Natural killer cell (primary cell): ENCODE data around the gene COL1A2. TPM values are rescaled to one million over a fixed set of nuclear protein-coding genes. Genes with fewer than 3 reads are reported as not detected.

Source experiments
- ATAC-seq, 3 donors: fragments of 150-1000 bp in 2 of 3; fragments of 200-7000 bp in 1 of 3; cut with Tn5 transposase; 1 replicate in 1 of 3; 2 replicates in 2 of 3; pipeline ENCODE4 v1.10.0; 2021; ENCODE audit warnings: mild to moderate bottlenecking in 2 of 3, moderate library complexity in 2 of 3
- DNase-seq, 2 donors: peaks; one replicate each; pipeline versions ENCODE4 v3.0.0 to v3.0.0-alpha.2; 2013 to 2021; ENCODE audit warnings: mixed read lengths in 1 of 2
- H3K27ac ChIP-seq: one replicate; pipeline ENCODE4 v1.5.1; 2013; ENCODE audit warnings: mild to moderate bottlenecking, low read length
- H3K27me3 ChIP-seq: one replicate; pipeline ENCODE4 v1.6.1; 2013; ENCODE audit warnings: low read length; ENCODE audit not compliant: control insufficient read depth, insufficient read depth
- H3K36me3 ChIP-seq: one replicate; pipeline ENCODE4 v1.6.1; 2013; ENCODE audit warnings: low read length; ENCODE audit not compliant: control insufficient read depth, insufficient read depth
- H3K4me1 ChIP-seq: one replicate; pipeline ENCODE4 v1.6.1; 2013; ENCODE audit warnings: low read length; ENCODE audit not compliant: control insufficient read depth, insufficient read depth
- H3K4me3 ChIP-seq: one replicate; pipeline ENCODE4 v1.5.1; 2013; ENCODE audit warnings: low read length
- H3K9me3 ChIP-seq: one replicate; pipeline ENCODE4 v1.6.1; 2013; ENCODE audit warnings: low read length; ENCODE audit not compliant: control insufficient read depth, insufficient read depth
- H3K27ac Mint-ChIP-seq, 2 donors: one replicate each; pipeline ENCODE4 v1.8.0; 2022; ENCODE audit warnings: mild to moderate bottlenecking in 2 of 2, mixed read lengths in 2 of 2, moderate library complexity in 1 of 2
- H3K27me3 Mint-ChIP-seq, 2 donors: one replicate each; pipeline ENCODE4 v1.8.0; 2022; ENCODE audit warnings: low read depth in 2 of 2, mixed read lengths in 2 of 2
- H3K36me3 Mint-ChIP-seq: one replicate; pipeline ENCODE4 v1.8.0; 2022; ENCODE audit warnings: mixed read lengths
- H3K4me1 Mint-ChIP-seq, 2 donors: one replicate each; pipeline ENCODE4 v1.8.0; 2022; ENCODE audit warnings: mixed read lengths in 2 of 2
- H3K4me3 Mint-ChIP-seq: one replicate; pipeline ENCODE4 v1.8.0; 2022; ENCODE audit warnings: mild to moderate bottlenecking, moderate library complexity, mixed read lengths
- H3K9me3 Mint-ChIP-seq, 2 donors: one replicate each; pipeline ENCODE4 v1.8.0; 2022; ENCODE audit warnings: mixed read lengths in 2 of 2
- WGBS: methylation state at CpG from one replicate; pipeline ENCODE4 v1.1.7; 2013; ENCODE audit warnings: missing lambda C conversion rate; ENCODE audit not compliant: insufficient coverage; 5-methylcytosine and 5-hydroxymethylcytosine counted together
- intact Hi-C: fragments of 100-400 bp; cut with micrococcal nuclease; formaldehyde crosslinking; loops from one replicate; pipeline ENCODE4 v1.14.2; 2022
- total RNA-seq, 4 donors: library from RNA; stranded (reverse); fragments of 120-200 nt in 1 of 4; gene quantifications; one replicate each; pipeline versions ENCODE4 v1.2.3 to v1.2.4, GENCODE V29; 2013 to 2022
- TF ChIP-seq, protein P1 (sequence below): fragments of 200-600 bp; IDR thresholded peaks from one replicate; pipeline ENCODE4 v1.8.0; 2022; ENCODE audit warnings: antibody characterized with exemption

COL1A2 gene
- total RNA-seq, 3 donors from 2014 or later (not counting 1 experiment from before 2014, with no cell fraction given), result not detected

DNA sequence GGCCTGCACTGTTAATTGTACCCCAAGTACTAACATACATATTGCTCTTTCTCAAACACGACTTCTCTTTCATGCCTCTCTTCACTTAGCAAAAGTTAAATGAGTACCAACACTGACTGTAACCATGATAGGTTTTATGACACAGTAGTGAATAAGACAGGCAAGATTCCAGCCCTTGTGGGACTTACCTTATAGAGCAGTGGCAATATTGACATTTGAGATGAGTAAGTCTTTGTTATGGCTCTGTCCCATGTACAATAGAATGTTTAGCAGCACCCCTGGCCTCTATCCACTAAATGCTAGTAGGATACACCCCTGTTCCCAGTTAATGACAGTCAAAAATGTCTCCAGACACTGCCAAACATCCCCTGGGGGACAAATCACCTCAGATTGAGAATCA, 11.9 kb upstream of the COL1A2 start:
- no peak overlapping the region for H3K4me3 Mint-ChIP-seq
- TF ChIP-seq, protein P1, sequence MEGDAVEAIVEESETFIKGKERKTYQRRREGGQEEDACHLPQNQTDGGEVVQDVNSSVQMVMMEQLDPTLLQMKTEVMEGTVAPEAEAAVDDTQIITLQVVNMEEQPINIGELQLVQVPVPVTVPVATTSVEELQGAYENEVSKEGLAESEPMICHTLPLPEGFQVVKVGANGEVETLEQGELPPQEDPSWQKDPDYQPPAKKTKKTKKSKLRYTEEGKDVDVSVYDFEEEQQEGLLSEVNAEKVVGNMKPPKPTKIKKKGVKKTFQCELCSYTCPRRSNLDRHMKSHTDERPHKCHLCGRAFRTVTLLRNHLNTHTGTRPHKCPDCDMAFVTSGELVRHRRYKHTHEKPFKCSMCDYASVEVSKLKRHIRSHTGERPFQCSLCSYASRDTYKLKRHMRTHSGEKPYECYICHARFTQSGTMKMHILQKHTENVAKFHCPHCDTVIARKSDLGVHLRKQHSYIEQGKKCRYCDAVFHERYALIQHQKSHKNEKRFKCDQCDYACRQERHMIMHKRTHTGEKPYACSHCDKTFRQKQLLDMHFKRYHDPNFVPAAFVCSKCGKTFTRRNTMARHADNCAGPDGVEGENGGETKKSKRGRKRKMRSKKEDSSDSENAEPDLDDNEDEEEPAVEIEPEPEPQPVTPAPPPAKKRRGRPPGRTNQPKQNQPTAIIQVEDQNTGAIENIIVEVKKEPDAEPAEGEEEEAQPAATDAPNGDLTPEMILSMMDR, result no peak
- Histone ChIP-seq H3K36me3 (no peaks in the 10 kb centered on the region), H3K4me1 (no peaks in the 10 kb centered on the region), H3K27me3 (no peaks in the 10 kb centered on the region), H3K4me3 (no peak overlapping the region), H3K27ac (no peak overlapping the region), H3K9me3 (no peaks in the 10 kb centered on the region)
- no peaks in the 10 kb centered on the region for H3K27me3 Mint-ChIP-seq
- ATAC-seq (no peak), DNase-seq (no peak)
- no peaks in the 10 kb centered on the region for H3K36me3 Mint-ChIP-seq
- no peaks in the 10 kb centered on the region for H3K4me1 Mint-ChIP-seq
- H3K9me3 Mint-ChIP-seq, result no peaks in the 10 kb centered on the region
- no peak overlapping the region for H3K27ac Mint-ChIP-seq
- intact Hi-C loops, result no loop called here
- no CpG with 5 or more reads among the region's 1 CpG for WGBS

DNA sequence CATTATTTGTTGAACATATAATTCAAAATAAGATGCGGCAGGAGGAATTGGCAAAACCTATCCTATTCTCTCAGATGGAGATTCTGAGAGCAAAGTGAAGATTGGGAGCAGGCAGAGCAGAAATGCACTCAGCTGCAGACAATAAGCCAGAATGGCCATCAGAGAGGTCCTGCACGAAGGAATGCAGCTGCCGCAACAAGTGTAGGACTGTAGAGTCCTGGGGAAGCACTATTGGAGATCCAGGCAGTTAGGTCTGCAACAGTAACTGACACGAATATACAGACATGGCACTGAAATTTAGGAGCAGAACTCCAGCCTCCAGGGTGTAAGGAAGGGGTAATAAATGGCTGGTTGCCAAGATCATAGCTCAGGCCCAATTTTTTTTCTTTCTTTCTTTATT, 10.4 kb upstream of the COL1A2 start:
- Histone ChIP-seq H3K9me3 (no peaks in the 10 kb centered on the region), H3K4me3 (no peak overlapping the region), H3K27ac (no peak overlapping the region), H3K36me3 (no peaks in the 10 kb centered on the region), H3K27me3 (no peaks in the 10 kb centered on the region), H3K4me1 (no peaks in the 10 kb centered on the region)
- 86% methylated on average over 3 of the region's 4 CpGs for WGBS
- H3K4me3 Mint-ChIP-seq, result no peak overlapping the region
- no peaks in the 10 kb centered on the region for H3K36me3 Mint-ChIP-seq
- intact Hi-C loops, result no loop called here
- no peaks in the 10 kb centered on the region for H3K4me1 Mint-ChIP-seq
- DNase-seq (no peak), ATAC-seq (no peak)
- no peak overlapping the region for H3K27ac Mint-ChIP-seq
- no peaks in the 10 kb centered on the region for H3K9me3 Mint-ChIP-seq
- TF ChIP-seq, protein P1, result no peak
- peaks cover 0 to 3% of the 10 kb centered on the region in 2 donors for H3K27me3 Mint-ChIP-seq

DNA sequence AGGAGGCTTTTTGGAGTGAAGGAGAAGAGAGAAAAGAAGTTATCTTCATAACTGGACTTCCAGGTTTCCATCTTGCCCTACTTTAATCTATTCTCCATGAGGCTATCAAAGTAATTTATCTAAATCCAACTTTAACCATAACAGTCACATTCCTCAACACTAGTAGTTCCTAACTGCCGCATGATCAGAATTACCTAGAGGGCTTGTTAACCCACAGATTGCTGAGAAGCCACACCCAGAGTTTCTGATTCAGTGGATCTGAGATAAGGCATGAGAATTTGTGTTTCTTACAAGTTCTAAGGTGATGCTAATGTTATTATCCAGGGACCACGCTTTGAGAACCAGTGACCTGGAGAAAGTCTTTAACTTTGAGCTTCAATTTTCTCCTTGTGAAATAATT, 8.3 kb upstream of the COL1A2 start:
- no peak overlapping the region for H3K4me3 Mint-ChIP-seq
- TF ChIP-seq, protein P1, result no peak
- no peaks in the 10 kb centered on the region for H3K36me3 Mint-ChIP-seq

DNA sequence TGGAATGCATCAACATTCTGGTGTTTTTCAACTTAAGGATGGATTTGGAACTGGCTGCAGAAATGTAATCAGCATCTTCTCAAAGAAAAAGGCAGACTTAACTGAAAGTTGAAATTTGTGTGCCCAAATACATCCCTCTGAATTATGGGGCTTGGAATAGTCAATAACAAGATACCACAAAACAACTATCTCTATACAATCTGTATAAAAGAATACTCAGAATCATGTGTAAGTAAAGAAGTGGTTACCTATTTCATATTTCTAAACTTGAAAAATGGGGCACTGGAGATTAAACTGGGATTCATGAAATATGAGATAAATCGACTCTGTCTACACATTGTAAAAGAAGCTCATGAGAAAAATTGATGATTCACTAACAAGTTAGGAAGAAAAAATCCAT, 6.2 kb upstream of the COL1A2 start:
- Mint-ChIP-seq H3K27me3 (peaks cover 8 to 19% of the 10 kb centered on the region in 2 donors), H3K36me3 (no peaks in the 10 kb centered on the region), H3K9me3 (no peaks in the 10 kb centered on the region), H3K4me3 (no peak overlapping the region), H3K4me1 (no peaks in the 10 kb centered on the region), H3K27ac (no peak overlapping the region)
- intact Hi-C loops, result no loop called here
- Histone ChIP-seq H3K9me3 (no peaks in the 10 kb centered on the region), H3K4me1 (no peaks in the 10 kb centered on the region), H3K36me3 (no peaks in the 10 kb centered on the region), H3K27ac (no peak overlapping the region), H3K27me3 (no peaks in the 10 kb centered on the region), H3K4me3 (no peak overlapping the region)
- TF ChIP-seq, protein P1, result no peak
- WGBS, result no CpG with 5 or more reads among the region's 1 CpG
- DNase-seq, result no peak
- no peak for ATAC-seq

More for the DNA sequence above, 8.3 kb upstream of the COL1A2 start:
- Histone ChIP-seq H3K4me1 (no peaks in the 10 kb centered on the region), H3K36me3 (no peaks in the 10 kb centered on the region), H3K9me3 (no peaks in the 10 kb centered on the region), H3K4me3 (no peak overlapping the region), H3K27me3 (no peaks in the 10 kb centered on the region), H3K27ac (no peak overlapping the region)
- 83% methylated on average over 2 of the region's 2 CpGs for WGBS
- Mint-ChIP-seq H3K4me1 (no peaks in the 10 kb centered on the region), H3K9me3 (no peaks in the 10 kb centered on the region), H3K27me3 (peaks cover 8 to 12% of the 10 kb centered on the region in 2 donors), H3K27ac (no peak overlapping the region)
- intact Hi-C loops, result no loop called here
- no peak for DNase-seq
- ATAC-seq, result no peak
